ENCODE measurements around the gene AP2A2.

Gene AP2A2

GRCh38 chr11:1048375-1049070 is 122.9 kb downstream of the AP2A2 start:
- no peak overlapping the region for H3K27ac ChIP-seq (ENCODE audit: extremely low read depth, low read depth, low read length)
- no peak overlapping the region for H3K4me3 ChIP-seq (ENCODE audit: low read depth, low read length)
- no peaks in the 10 kb centered on the region for H3K36me3 ChIP-seq (ENCODE audit: control insufficient read depth in 2 of 2, insufficient read depth in 1 of 2, low read length in 2 of 2)
- TF ChIP-seq ZNF169 (tag by site-specific recombination; IDR thresholded peaks at IDR 0.05) (no peak), ZBTB11 (tag by site-specific recombination; conservative IDR thresholded peaks at IDR 0.05; ENCODE audit: low read depth) (no peak), KLF17 (tag by site-specific recombination; IDR thresholded peaks at IDR 0.05) (no peak), ZNF571 (tag by site-specific recombination; IDR thresholded peaks at IDR 0.05) (no peak), ZNF175 (tag by site-specific recombination; IDR thresholded peaks at IDR 0.05) (no peak), ZNF549 (tag by site-specific recombination; IDR thresholded peaks at IDR 0.05) (no peak), ZNF112 (tag by site-specific recombination; IDR thresholded peaks at IDR 0.05) (no peak), KLF8 (tag by site-specific recombination; IDR thresholded peaks at IDR 0.05) (no peak), ZNF184 (tag by site-specific recombination; IDR thresholded peaks at IDR 0.05) (no peak), FEZF1 (tag by site-specific recombination; IDR thresholded peaks at IDR 0.05) (no peak), REPIN1 (tag by site-specific recombination; IDR thresholded peaks at IDR 0.05; ENCODE audit: low read depth) (no peak), ZEB2 (tag by site-specific recombination; IDR thresholded peaks at IDR 0.05) (no peak), ELK4 (IDR thresholded peaks at IDR 0.05; ENCODE audit: borderline replicate concordance, low read depth, low read length) (no peak), ZNF24 (tag by site-specific recombination; IDR thresholded peaks at IDR 0.05) (no peak), ZNF354C (tag by site-specific recombination; IDR thresholded peaks at IDR 0.05; ENCODE audit: borderline replicate concordance, low read depth) (no peak), ZNF560 (tag by site-specific recombination; IDR thresholded peaks at IDR 0.05; ENCODE audit: borderline replicate concordance) (no peak), BCL11A (tag by site-specific recombination; IDR thresholded peaks at IDR 0.05; ENCODE audit: low read depth) (no peak), ZNF843 (tag by site-specific recombination; IDR thresholded peaks at IDR 0.05) (no peak), ZNF280D (tag by site-specific recombination; IDR thresholded peaks at IDR 0.05) (no peak), BCL11B (tag by site-specific recombination; IDR thresholded peaks at IDR 0.05; ENCODE audit: low read depth) (no peak)
- no peaks in the 10 kb centered on the region for H3K4me1 ChIP-seq (ENCODE audit: control insufficient read depth, insufficient read depth, low read length)
- POLR2A ChIA-PET: no interaction called here
- CTCF ChIA-PET: interaction anchor here (1.1 kb wide), 1 partner anchor 93 kb away, joined by 4 read pairs; no protein-coding TSS in a partner anchor
- H3K9me3 ChIP-seq (ENCODE audit: control insufficient read depth, insufficient read depth, low read depth, low read length): no peaks in the 10 kb centered on the region
